Measurements from ENCODE around the gene MREG.

DNA sequence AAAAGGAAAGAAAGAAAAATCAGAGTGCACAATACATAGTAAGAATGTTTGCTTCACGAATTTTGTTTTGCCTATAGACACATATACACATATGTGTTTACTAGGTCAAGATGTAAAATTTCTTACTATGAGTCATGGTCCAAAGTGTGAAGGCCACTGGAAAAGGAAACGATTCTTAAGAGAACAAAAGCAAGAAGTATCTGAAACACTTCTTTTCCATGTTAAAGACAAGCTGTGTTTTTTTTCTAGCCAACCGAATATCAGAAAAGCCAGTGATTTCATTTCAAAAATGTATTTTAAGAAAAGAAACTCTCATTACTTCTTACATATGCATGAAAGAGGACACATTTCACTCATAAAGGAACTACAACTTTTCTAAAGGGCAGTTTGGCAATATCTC, 43.4 kb upstream of the MREG start:
- TF ChIP-seq, protein P1, sequence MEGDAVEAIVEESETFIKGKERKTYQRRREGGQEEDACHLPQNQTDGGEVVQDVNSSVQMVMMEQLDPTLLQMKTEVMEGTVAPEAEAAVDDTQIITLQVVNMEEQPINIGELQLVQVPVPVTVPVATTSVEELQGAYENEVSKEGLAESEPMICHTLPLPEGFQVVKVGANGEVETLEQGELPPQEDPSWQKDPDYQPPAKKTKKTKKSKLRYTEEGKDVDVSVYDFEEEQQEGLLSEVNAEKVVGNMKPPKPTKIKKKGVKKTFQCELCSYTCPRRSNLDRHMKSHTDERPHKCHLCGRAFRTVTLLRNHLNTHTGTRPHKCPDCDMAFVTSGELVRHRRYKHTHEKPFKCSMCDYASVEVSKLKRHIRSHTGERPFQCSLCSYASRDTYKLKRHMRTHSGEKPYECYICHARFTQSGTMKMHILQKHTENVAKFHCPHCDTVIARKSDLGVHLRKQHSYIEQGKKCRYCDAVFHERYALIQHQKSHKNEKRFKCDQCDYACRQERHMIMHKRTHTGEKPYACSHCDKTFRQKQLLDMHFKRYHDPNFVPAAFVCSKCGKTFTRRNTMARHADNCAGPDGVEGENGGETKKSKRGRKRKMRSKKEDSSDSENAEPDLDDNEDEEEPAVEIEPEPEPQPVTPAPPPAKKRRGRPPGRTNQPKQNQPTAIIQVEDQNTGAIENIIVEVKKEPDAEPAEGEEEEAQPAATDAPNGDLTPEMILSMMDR (IDR thresholded peaks at IDR 0.05 in 2 of 3, conservative IDR thresholded peaks at IDR 0.05 in 1 of 3; ENCODE audit: insufficient read depth in 2 of 3, low read depth in 1 of 3, low read length in 3 of 3), result no peak
- TF ChIP-seq PCBP1 (IDR thresholded peaks at IDR 0.05; ENCODE audit: low read depth, low read length, poor library complexity, severe bottlenecking) (no peak), KDM2B (CRISPR knock-in tag; IDR thresholded peaks at IDR 0.05) (no peak), POLR2AphosphoS5 (IDR thresholded peaks at IDR 0.05; ENCODE audit: control insufficient read depth, insufficient read depth, low read depth, low read length) (no peak), FOXA3 (CRISPR knock-in tag; conservative IDR thresholded peaks at IDR 0.05 in 1 of 2, IDR thresholded peaks at IDR 0.05 in 1 of 2) (no peak), PHB (CRISPR knock-in tag; IDR thresholded peaks at IDR 0.05) (no peak), RAD21 (CRISPR knock-in tag; conservative IDR thresholded peaks at IDR 0.05 in 1 of 2, IDR thresholded peaks at IDR 0.05 in 1 of 2) (no peak), POLR2A (conservative IDR thresholded peaks at IDR 0.05) (no peak)

All from K562 (cell line).